Sigmoid colon (tissue), 4 donors: ENCODE results near the gene TMED1.

Source experiments
- CTCF ChIP-seq, 4 experiments: fragments of 450-650 bp in 3 of 4; fragments of 200-600 bp in 1 of 4; IDR thresholded peaks; one replicate each; pipeline ENCODE4 v1.5.1; 2016 to 2019; ENCODE audit warnings: antibody characterized with exemption in 4 of 4, mild to moderate bottlenecking in 3 of 4, moderate library complexity in 2 of 4
- EP300 ChIP-seq, 4 donors: sonication (generic); formaldehyde crosslinking; IDR thresholded peaks; one replicate each; pipeline ENCODE4 v1.6.1; 2017; ENCODE audit warnings: antibody characterized with exemption in 4 of 4
- POLR2A ChIP-seq, 2 donors: fragments of 450-650 bp; IDR thresholded peaks; one replicate each; pipeline ENCODE4 v1.6.1; 2016; ENCODE audit warnings: antibody characterized with exemption in 2 of 2, mild to moderate bottlenecking in 2 of 2, moderate library complexity in 2 of 2
- POLR2AphosphoS5 ChIP-seq, 4 donors: sonication (generic); formaldehyde crosslinking; IDR thresholded peaks; one replicate each; pipeline ENCODE4 v1.6.1; 2017; ENCODE audit warnings: antibody characterized with exemption in 4 of 4

- TF ChIP-seq POLR2A (IDR thresholded peaks at IDR 0.05) (no peak), CTCF (IDR thresholded peaks at IDR 0.05) (peak in 2 of 4 experiments; percentile 14 to 17), POLR2AphosphoS5 (IDR thresholded peaks at IDR 0.05) (no peak), EP300 (IDR thresholded peaks at IDR 0.05) (no peak)
These were observed 35.9 kb upstream of the TMED1 start for GRCh38 chr19:10871711-10872545.
